GM23248 (cell line): ENCODE data around the gene SIAH3.

ENCODE experiments used
- EZH2 ChIP-seq: fragments of 200-600 bp; sonication (generic); IDR thresholded peaks from 2 replicates; pipeline ENCODE4 v1.6.1; 2018; ENCODE audit warnings: antibody characterized with exemption, mild to moderate bottlenecking; ENCODE audit not compliant: insufficient read depth, poor library complexity, severe bottlenecking
- EZH2phosphoT487 ChIP-seq: fragments of 200-600 bp; sonication (generic); IDR thresholded peaks from 2 replicates; pipeline ENCODE4 v1.6.1; 2018; ENCODE audit warnings: antibody characterized with exemption, moderate library complexity, mild to moderate bottlenecking, low read depth; ENCODE audit not compliant: insufficient read depth

DNA sequence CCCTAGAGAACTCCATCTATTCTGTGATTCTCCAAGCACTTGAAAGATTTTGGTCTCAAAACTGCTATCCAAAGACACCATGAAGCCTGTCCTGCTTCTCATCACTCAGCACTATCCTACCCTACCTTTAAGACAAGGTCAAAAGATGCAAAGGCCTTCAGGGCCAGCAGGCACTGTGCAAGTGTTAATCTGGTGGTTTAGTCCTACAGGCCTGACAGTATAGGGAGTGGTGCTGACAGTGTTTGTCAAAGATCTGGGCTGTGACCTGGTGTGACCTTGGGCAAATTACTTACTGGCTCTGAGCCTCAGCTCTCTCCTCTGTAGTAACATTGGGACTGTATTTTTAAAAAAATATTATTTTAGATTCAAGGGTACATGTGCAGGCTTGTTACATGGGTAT is 28.0 kb downstream of the SIAH3 start:
- TF ChIP-seq EZH2 (no peak), EZH2phosphoT487 (no peak)
